ENCODE results near the gene NLRP7. TPM values are rescaled to one million over a fixed set of nuclear protein-coding genes. Genes with fewer than 3 reads are reported as not detected.
A peak's percentile ranks its signal among the peaks of the same experiment; 100 is the strongest.
"Not testable (repeated sequence)": the region's sequence is repeated elsewhere in the genome, so short reads cannot be mapped to it uniquely, and the experiment has no call there.

Gene NLRP7
- total RNA-seq, 1 experiment from 2014 or later: not detected

- DNase-seq (ENCODE audit: low spot score): peak; percentile 33
Measured at GRCh38 chr19:54919646-54920563, 27.4 kb downstream of the NLRP7 start.

- no peak for DNase-seq (ENCODE audit: low spot score)
Measured at GRCh38 chr19:54918499-54918898, 28.8 kb downstream of the NLRP7 start.

- no peak for DNase-seq (ENCODE audit: low spot score)
Measured at GRCh38 chr19:54916822-54917221, 30.5 kb downstream of the NLRP7 start.

DNA sequence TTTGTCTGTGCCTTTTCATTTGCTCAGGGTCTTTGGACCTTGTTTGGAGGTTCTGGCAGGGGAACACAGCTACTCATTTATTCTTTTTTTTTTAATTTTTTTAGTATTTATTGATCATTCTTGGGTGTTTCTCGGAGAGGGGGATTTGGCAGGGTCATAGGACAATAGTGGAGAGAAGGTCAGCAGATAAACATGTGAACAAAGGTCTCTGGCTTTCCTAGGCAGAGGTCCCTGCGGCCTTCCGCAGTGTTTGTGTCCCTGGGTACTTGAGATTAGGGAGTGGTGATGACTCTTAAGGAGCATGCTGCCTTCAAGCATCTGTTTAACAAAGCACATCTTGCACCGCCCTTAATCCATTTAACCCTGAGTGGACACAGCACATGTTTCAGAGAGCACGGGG lies 39.4 kb downstream of the NLRP7 start:
- DNase-seq (ENCODE audit: low spot score): not testable (repeated sequence)

DNA sequence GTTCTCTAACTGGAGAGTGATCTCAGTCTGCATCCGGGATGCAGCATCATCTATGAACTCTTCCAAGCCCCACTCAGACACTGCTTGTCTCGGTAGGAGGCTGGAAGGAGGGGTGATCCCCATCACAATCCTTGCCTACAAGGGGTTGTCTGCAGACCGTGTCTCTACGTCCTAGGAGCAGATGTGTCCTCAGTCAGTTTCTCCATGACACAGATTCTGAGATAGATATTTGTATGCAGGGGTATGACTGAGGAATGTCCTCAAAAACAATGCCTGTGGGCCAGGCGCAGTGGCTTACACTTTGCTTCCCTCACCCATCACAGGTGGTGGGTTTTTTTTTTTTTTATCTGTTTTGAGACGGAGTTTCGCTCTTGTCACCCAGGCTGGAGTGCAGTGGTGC lies 40.5 kb downstream of the NLRP7 start:
- DNase-seq (ENCODE audit: low spot score): no peak

- DNase-seq (ENCODE audit: low spot score): no peak
Measured at GRCh38 chr19:54905803-54906511, 41.4 kb downstream of the NLRP7 start, which contains the start of gene NCR1. NCR1 (plus strand) TSS chr19:54906148; CDS start chr19:54906188, 40 bp downstream.

- DNase-seq (ENCODE audit: low spot score): no peak
Measured at GRCh38 chr19:54905421-54905802, 41.9 kb downstream of the NLRP7 start.

GRCh38 chr19:54904261-54904660 lies 43.1 kb downstream of the NLRP7 start:
- not testable (repeated sequence) for DNase-seq (ENCODE audit: low spot score)

GRCh38 chr19:54903303-54903702 lies 44.0 kb downstream of the NLRP7 start:
- no peak for DNase-seq (ENCODE audit: low spot score)

DNA sequence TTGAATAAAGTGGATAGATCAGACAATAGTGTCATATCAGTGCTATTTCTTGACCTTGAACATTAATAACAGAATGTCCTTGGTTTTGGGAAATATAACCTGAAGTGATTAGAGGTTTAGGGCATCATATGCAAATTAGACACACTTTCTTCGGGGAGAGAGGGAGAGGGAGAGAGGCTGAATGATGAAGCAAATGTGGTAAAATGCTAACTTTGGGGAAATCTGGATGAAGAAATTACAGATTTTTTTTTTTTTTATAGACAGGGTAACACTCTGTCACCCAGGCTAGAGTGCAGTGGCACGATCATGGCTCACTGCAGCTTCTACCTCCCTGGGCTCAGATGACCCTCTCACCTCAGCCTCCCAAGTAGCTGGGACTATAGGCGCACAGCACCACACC lies 45.3 kb downstream of the NLRP7 start:
- DNase-seq (ENCODE audit: low spot score): no peak

DNA sequence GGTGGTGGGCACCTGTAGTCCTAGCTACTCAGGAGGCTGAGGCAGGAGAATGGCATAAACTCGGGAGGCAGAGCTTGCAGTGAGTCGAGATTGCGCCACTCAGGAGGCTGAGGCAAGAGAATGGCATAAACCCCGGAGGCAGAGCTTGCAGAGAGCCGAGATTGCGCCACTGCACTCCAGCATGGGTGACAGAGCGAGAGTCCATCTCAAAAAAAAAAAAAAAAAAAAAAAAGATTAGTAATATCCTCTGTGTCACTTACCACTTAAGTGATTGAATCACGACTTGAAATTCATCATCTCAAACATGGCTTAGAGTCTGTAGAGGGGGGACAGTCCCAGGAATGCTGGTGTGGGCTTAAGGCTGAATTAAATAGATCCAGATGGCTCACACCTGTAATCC lies 46.2 kb downstream of the NLRP7 start:
- not testable (repeated sequence) for DNase-seq (ENCODE audit: low spot score)

DNA sequence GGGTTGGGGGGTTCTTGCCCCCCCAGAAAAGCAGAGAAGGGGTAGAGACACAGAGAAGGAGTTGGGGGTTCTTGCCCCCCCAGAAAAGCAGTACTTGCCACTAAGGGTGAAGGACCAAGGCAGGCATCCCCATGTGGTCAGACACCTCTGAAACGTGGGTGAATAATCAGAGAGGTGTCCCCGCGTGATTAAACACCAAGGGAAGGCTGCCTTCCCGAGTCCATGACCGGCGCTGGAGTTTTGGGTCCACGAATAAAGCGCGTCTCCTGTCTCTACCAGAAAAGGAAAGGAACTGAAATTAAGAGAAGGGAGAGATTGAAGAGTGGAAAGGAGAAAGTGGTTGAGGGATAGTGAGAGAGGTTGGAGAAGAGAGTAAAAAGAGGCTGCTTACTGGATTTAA lies 47.7 kb downstream of the NLRP7 start:
- not testable (repeated sequence) for DNase-seq (ENCODE audit: low spot score)

DNA sequence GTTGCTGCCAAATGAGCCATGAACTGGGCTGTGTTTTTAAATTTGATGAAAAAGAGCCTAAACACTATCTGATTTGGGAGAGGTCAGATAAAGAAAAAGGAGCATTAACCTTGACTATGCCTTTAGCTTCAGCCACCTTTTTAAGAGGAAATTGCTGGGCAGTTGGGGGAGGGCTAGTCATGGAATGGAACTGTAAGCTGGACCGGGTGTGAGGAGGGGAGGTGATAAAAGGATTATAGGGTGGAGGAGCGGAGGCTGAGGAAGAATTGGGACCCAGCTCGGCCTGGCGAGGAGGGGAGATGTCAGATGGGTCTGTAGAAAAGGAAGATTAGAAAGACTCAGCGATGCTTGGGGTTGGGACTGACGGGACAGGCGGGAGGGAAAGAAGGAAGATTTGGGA lies 48.6 kb downstream of the NLRP7 start:
- not testable (repeated sequence) for DNase-seq (ENCODE audit: low spot score)

DNA sequence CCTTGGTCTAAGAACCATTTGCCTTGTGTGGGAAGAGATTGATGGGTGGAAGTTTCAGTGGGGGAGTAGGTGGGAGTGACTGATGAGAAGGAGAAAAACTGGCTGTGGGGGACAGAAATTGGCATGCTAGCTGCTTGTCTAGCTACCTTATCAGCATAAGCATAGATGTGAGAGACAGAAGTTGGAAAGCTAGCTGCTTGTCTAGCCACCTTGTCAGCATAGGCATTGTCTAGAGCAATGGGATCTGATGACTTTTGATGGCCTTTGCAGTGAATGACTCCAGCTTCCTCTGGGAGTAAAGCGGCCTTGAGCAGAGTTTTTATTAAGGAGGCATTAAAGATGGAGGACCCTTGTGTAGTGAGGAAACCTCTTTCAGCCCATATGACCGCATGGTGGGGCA lies 51.3 kb downstream of the NLRP7 start:
- DNase-seq (ENCODE audit: low spot score): no peak

GRCh38 chr19:54894106-54894505 lies 53.2 kb downstream of the NLRP7 start:
- DNase-seq (ENCODE audit: low spot score): not testable (repeated sequence)

DNA sequence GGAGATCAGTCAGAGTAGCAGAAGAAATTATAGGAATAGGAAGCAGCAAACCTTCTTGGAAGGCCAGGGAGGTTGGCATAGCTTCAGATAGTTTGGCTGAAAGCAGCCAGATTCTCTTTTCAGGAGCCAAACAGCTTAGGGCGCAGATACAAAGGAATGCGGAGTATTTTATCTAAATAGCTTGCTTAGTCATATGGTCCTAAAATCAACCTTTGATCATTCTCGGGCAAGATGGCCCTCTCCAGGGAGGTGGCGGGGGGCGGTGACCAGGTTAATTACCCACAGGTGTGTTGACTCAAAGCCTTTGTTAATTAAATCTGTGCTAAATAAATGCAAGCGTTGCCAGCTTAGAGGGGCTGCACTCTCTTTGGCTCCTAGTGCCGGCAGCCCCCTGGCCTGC lies 53.9 kb downstream of the NLRP7 start:
- DNase-seq (ENCODE audit: low spot score): peak; percentile 22

DNA sequence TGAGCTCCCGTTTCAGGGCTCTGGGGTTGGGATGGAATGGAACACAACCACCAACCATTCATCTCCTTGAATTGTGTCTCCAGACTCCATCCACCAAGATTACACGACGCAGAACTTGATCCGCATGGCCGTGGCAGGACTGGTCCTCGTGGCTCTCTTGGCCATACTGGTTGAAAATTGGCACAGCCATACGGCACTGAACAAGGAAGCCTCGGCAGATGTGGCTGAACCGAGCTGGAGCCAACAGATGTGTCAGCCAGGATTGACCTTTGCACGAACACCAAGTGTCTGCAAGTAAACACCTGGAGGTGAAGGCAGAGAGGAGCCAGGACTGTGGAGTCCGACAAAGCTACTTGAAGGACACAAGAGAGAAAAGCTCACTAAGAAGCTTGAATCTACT lies 57.8 kb downstream of the NLRP7 start:
- no peak for DNase-seq (ENCODE audit: low spot score)

DNA sequence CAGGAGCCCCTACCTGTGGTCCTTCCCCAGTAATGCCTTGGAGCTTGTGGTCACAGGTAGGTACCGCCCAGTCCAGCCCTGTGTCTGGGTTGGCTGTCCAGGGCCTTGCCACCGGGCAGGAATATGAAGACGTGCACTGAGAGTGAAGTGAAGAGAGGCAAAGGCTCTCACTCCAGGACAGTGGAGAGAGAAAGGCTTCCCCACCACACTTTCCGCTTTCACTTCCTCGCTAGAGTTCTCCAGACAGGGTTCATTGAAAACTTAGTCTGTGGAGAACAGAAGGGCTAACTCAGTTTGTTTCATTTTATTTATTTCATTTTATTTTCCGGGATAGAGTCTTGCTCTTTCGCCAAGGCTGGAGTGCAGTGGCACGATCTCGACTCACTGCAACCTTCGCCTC lies 59.1 kb downstream of the NLRP7 start:
- no peak for DNase-seq (ENCODE audit: low spot score)

DNA sequence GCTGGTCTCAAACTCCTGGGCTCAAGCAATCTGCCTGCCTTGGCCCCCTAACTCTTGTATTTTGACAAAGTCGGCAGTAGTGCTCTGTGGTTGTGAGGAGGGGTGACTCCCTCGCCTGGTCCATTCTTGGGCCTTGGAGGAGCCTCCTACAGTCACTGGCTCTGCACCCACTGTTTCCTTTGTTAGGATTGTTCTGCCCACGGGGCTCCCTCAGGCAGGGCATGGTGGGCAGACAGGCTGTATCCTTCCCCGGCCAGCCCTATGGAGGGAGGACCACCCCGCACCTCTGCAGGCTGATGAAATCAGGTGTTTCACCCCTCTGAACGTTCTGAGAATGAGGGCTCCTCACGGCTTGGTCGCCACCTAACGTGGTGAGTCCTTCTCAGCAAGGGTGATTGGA lies 64.1 kb downstream of the NLRP7 start:
- DNase-seq (ENCODE audit: low spot score): no peak

DNA sequence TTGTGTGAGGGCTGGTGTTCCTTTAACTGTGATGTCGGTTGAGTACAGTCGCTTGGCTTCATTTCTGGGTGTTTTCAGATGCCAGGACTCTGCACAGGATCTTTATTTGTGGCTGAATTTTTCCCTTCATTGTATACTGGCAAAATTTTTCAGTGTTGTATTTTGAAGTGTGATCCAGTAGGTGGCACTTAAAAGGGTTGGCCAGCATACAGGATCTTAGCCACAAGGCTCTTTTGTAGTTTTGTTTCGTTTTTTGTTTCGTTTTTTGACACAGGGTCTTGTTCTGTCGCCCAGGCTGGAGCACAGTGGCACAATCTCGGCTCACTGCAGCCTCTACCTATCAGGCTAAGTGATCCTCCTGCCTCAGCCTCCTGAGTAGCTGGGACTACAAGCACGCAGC lies 64.6 kb downstream of the NLRP7 start:
- DNase-seq (ENCODE audit: low spot score): peak; percentile 16

DNA sequence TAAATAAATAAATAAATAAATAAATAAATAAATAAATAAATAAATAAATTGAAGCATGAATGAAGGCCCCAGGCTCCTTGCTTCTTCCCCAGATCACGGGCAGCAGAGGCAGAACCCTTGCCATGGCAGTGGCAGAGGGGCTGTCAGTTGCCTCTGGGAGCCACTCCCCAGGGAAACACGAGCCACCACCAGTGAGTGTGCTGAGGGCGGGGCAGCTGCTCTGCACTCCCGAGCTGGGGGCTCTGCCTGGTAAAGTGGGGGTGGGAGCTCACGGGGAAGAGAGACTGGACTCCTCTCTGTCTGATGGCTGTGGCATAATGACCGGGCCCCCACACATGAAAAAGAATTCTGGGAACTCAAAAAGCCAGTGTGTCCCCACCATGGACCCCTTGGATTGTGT lies 65.4 kb downstream of the NLRP7 start:
- no peak for DNase-seq (ENCODE audit: low spot score)

- no peak for DNase-seq (ENCODE audit: low spot score)
Measured at GRCh38 chr19:54877471-54877870, 69.9 kb downstream of the NLRP7 start.

- DNase-seq (ENCODE audit: low spot score): no peak
Measured at GRCh38 chr19:54875506-54875905, 71.8 kb downstream of the NLRP7 start.

All from HT-29 (cell line).